NCI-H2107 (cell line): ENCODE results near the gene EXOC1L.

Experiments
- DNase-seq: peaks from one replicate; lab custom pipeline; 2025; lab: John Stamatoyannopoulos, UW

EXOC1L gene

GRCh38 chr4:55884093-55884850, 64.7 kb downstream of the EXOC1L start:
- no peak for DNase-seq

GRCh38 chr4:55884851-55885219, 65.2 kb downstream of the EXOC1L start:
- no peak for DNase-seq
